GM19455 (cell line): ENCODE results near the gene OCIAD2.
"Not testable (repeated sequence)": the region's sequence is repeated elsewhere in the genome, so short reads cannot be mapped to it uniquely, and the experiment has no call there.

Experiments
- ATAC-seq: cut with Tn5 transposase; IDR thresholded peaks from one replicate; pipeline ENCODE4 v1.9.1; 2021; ENCODE audit not compliant: unreplicated experiment

Gene OCIAD2

GRCh38 chr4:48854982-48855381 lies 51.6 kb downstream of the OCIAD2 start:
- no peak for ATAC-seq

GRCh38 chr4:48854395-48854683 lies 52.2 kb downstream of the OCIAD2 start:
- ATAC-seq, result no peak

GRCh38 chr4:48853604-48854394 lies 52.8 kb downstream of the OCIAD2 start:
- no peak for ATAC-seq

- ATAC-seq, result no peak
Measured at GRCh38 chr4:48851651-48852050, 54.9 kb downstream of the OCIAD2 start.

GRCh38 chr4:48848799-48849198 lies 57.8 kb downstream of the OCIAD2 start:
- ATAC-seq, result not testable (repeated sequence)

GRCh38 chr4:48844843-48845242 lies 61.7 kb downstream of the OCIAD2 start:
- ATAC-seq, result no peak

- no peak for ATAC-seq
Measured at GRCh38 chr4:48841045-48841827, 65.3 kb downstream of the OCIAD2 start.

- no peak for ATAC-seq
Measured at GRCh38 chr4:48836658-48837057, 69.9 kb downstream of the OCIAD2 start.
